ENCODE data around the gene PTPRD. TPM values are rescaled to one million over a fixed set of nuclear protein-coding genes. Genes with fewer than 3 reads are reported as not detected.
A peak's percentile ranks its signal among the peaks of the same experiment; 100 is the strongest.

Gene PTPRD
- total RNA-seq, 1 donor from 2014 or later: 6.1 TPM

DNA sequence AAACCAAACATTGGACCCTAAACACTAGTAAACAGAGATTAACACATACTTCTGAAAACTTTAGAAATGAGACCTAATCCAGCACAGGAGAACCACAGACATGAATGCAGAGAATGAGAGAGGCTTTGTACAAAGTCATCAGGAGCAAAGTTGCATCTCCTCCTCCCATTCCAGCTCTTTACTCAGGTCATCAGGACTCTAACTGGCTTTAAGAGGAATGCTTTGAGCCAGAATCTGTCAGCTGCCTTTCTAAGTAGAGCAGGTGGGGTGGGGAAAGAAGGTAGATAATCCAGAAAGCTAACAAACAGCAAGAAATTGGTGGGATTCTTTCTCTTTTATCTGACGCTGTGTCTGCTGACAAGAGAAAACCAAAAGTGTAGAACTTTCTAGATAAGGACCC lies 2230.5 kb downstream of the PTPRD start:
- intact Hi-C loops (cut with micrococcal nuclease): no loop called here
- no peak for ATAC-seq
- DNase-seq: no peak

DNA sequence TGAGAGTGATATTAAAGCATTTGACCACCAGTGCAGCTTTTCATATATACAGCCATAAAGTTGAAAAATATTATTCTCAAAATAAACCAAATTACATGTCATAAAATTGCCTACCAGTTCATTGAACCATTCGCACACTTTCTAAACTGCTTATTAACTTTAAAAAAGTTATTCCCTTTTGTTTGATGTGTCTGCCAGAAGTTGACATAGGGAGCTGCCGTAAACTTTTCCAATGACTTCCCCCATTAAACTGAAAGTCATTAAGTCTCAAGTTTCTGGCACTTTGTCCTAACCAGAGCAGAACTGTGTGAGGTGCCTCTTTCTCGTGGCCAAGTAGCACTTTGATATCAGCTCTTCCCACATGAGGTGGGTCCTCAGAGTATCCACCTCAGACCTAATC lies 2231.2 kb downstream of the PTPRD start:
- DNase-seq: no peak
- ATAC-seq: no peak
- intact Hi-C loops (cut with micrococcal nuclease): no loop called here

DNA sequence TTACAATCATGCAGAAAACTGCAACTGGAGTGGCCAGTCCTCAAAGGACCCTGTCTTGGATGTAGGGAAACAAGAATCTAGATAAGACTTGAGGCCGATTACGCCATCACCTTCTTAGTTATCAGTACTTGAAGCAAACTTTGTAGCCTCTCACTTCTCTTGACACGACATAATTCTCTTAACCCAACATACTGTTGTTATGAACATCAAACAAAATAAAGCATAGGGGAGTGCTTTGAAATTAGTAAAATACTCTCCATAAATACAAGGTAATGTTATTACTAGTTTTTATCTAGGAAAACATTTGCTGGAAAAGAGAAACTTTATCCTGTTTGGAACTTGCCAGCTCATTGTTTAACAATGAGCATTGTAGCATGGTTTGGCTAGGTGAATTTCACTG lies 2238.3 kb downstream of the PTPRD start:
- intact Hi-C loops (cut with micrococcal nuclease): no loop called here
- no peak for ATAC-seq
- DNase-seq: no peak

GRCh38 chr9:8371686-8372085 lies 2241.1 kb downstream of the PTPRD start:
- intact Hi-C loops (cut with micrococcal nuclease): no loop called here
- DNase-seq (no peak), ATAC-seq (no peak)

- DNase-seq (no peak), ATAC-seq (peak; percentile 72)
- intact Hi-C loops (cut with micrococcal nuclease): no loop called here
Observed at GRCh38 chr9:8366161-8366926, 2246.5 kb downstream of the PTPRD start.

DNA sequence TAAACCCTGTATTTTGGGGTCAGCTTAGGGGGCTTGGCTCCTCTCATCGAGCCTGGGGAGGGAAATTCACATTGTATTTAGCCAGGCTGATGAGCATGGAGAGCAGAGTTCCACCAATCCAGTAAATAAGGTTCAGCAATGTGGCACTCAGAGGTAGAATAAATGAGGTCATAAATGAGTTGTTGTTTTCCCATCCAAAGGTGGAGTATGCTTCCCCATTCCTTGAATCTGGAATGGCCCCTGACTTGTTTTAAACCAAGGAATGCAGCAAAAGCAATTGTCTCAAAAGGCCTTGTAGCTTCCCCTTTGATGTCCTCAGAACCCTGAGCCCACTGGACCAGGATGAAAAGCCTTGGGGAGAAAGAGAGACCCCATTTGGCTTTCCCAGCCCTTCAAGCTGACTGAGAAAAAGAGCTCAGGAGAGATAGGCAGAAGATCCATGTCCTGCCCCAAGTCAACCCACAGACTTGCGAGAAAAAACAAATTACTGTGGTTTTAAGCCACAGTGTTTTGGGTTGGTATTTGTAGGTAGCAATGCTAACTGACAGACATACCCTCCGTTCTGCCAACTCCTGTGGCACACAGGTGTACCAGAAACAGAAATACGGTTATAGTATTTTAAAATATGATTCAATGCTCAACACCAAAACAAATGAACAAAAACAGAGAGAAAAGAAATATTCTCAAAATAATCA lies 2247.2 kb downstream of the PTPRD start:
- intact Hi-C loops (cut with micrococcal nuclease): no loop called here

DNA sequence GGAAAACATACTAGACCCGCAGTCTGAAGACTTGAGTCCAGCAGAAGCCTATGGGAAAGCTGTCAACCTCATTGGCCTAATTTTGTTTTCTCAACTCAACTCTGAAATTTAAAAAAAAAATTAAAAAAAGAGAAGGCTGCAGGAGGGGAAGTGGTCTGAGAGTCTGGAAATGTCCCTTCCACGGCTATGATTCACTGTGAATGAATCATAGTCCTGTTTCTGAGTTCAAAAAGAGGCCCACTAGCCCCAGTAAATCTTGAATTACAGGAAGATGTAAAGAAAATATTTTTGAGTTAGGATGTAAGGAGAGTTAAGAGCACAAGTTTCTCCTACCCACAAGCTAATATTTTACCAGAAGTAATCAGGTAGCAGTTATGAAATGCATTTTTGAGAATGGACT lies 2247.8 kb downstream of the PTPRD start:
- ATAC-seq (no peak), DNase-seq (no peak)
- intact Hi-C loops (cut with micrococcal nuclease): no loop called here

More for the DNA sequence above, 2247.2 kb downstream of the PTPRD start:
- no peak for ATAC-seq
- DNase-seq: no peak

DNA sequence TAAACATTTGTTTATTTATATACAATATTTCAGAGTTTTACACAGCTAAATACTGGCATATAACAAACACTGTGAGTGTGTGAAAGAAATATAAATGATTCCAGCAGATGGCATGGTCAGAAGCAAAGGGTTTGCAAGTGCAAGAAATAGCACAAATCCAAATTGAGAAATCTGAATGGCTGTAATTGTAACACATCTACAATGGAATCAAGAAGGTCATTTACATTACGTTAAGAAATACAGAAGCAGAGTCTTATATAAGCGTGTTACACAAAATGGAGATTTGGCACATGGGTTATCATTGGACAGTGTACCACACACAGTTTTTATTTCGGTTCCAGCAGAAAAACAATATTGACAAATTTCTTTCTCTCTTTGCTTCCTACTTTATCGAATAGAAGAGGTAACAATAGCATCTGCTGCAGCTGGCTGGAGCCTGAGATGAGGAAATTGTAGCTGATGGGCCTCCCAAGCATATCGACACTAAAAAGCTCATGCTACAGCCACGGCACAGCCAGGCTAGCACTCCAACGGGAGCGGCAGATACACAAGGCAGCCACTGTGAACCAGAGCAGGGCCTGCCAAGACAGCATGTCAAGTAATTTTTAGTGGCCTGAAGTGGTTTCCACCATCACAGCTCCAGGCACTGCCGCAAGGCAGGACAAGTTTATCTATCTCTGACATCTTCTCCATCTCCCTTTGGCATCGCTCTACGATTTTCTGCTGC lies 2248.6 kb downstream of the PTPRD start:
- DNase-seq: no peak
- intact Hi-C loops (cut with micrococcal nuclease): no loop called here
- ATAC-seq: peak; percentile 42

DNA sequence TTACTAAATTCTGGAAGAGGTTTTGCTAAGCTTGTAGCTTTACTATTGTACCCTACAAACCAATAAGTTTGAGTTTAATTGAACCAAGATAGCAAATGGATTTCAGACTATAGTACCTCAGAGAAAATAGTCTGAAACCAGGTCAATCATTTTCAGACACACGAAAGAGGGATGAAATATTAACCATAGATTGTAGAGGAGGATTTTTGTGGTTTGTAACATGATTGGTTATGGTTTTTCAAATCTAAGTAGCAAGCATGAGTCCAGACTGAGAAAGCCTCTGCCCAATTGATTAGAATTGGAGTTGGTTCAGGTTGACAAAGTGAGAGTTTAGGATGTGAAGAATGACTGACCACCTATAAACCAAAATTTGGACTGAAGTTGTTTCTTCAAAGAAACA lies 2250.6 kb downstream of the PTPRD start:
- ATAC-seq: no peak
- DNase-seq: no peak
- intact Hi-C loops (cut with micrococcal nuclease): no loop called here

GRCh38 chr9:8361364-8361763 lies 2251.4 kb downstream of the PTPRD start:
- ATAC-seq (no peak), DNase-seq (no peak)
- intact Hi-C loops (cut with micrococcal nuclease): no loop called here

DNA sequence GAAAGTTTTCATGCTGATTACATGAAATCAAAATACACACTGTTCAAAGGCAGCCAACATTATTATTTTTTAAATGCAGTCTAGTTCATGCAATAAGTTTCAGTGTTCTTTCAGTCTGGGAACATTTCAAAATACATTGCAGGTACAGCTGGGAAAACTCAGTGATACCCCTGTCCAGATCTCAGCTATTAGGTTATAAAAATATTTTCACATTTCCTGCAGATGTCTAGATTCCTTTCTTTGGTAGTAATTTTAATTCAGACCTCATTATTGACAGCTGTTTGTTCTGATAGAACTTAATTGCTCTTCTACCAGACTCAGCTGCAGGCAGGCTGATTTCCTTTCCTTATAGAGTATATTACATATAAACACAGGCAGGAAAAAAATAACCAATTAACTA lies 2256.4 kb downstream of the PTPRD start:
- no peak for ATAC-seq
- no peak for DNase-seq
- intact Hi-C loops (cut with micrococcal nuclease): no loop called here

- DNase-seq: no peak
- ATAC-seq: no peak
- intact Hi-C loops (cut with micrococcal nuclease): no loop called here
Observed at GRCh38 chr9:8351436-8351835, 2261.4 kb downstream of the PTPRD start.

- no peak for DNase-seq
- ATAC-seq: no peak
- intact Hi-C loops (cut with micrococcal nuclease): no loop called here
Observed at GRCh38 chr9:8349901-8350300, 2262.9 kb downstream of the PTPRD start.

DNA sequence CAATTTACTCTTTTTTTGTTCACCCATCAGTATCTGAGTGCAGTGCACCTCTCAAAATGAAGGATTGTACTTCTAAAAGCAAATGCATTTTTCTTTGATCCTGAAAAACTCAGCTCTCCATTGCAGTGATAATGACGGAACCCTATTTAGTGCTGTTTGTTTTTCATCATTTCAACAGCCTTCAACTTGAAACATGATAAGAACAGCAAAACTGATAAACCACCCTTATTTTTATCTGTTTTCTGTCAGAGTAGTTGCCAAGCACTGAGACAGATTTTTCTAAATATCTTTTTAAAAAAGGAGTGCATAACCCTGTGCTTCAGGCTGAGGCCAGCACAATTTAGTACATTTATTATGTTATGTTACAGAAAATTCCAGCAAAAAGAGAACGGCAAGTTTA lies 2263.4 kb downstream of the PTPRD start:
- intact Hi-C loops (cut with micrococcal nuclease): no loop called here
- ATAC-seq (no peak), DNase-seq (no peak)

DNA sequence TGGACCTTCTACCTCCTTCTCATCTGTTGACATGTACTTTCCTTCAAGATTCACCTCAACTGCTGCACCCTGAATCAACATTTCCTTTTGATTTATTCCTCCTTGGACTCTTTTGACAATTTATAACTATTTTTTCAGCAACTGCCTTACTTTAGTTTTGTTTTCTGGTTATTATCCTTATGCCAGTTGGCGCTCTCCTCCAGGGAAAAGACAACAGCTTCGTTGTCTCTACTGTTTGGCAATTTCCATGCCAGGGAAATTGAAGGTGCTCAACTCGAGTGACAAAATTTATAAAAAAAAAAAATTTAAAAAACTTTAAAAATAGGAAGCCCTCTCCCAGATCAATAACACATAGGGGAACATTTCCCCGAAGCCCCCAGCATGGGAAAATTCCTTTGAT lies 2264.0 kb downstream of the PTPRD start:
- intact Hi-C loops (cut with micrococcal nuclease): no loop called here
- ATAC-seq: no peak
- no peak for DNase-seq

- DNase-seq (no peak), ATAC-seq (no peak)
- intact Hi-C loops (cut with micrococcal nuclease): no loop called here
Observed at GRCh38 chr9:8346296-8346695, 2266.5 kb downstream of the PTPRD start.

DNA sequence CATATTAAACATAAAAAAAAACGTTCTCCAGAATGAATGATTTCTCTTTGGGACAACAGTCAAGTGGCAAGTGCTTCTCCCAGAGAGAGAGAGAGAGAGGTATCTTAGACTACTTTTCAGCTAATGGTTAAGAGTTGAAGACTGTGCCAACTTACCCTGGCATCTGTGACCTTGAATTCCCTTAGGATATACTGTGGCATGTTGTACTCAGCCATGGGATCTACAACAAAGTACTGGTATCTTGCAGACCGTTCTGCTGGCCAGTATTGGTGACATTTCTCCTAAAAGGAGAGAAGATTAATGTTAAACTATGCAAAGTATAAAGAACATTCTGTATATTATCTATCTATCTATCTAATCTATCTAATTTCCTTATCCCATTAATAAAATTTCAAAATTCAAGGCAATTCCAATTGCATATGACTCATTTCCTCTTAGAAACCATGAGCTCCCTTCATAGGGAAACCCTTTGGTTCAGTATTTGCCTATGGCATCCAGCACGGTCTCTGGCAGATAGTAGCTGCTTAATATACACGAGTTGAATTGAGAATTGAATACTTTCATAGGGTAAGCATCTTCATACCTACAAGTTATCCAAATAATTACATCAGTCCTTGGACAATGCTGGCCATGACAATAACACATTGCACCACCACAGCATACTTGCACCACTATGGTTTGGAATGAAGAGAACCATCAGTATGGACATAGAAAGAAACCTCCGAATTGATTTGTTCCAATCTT lies 2273.9 kb downstream of the PTPRD start:
- ATAC-seq (peak; percentile 69), DNase-seq (no peak)
- intact Hi-C loops (cut with micrococcal nuclease): no loop called here

DNA sequence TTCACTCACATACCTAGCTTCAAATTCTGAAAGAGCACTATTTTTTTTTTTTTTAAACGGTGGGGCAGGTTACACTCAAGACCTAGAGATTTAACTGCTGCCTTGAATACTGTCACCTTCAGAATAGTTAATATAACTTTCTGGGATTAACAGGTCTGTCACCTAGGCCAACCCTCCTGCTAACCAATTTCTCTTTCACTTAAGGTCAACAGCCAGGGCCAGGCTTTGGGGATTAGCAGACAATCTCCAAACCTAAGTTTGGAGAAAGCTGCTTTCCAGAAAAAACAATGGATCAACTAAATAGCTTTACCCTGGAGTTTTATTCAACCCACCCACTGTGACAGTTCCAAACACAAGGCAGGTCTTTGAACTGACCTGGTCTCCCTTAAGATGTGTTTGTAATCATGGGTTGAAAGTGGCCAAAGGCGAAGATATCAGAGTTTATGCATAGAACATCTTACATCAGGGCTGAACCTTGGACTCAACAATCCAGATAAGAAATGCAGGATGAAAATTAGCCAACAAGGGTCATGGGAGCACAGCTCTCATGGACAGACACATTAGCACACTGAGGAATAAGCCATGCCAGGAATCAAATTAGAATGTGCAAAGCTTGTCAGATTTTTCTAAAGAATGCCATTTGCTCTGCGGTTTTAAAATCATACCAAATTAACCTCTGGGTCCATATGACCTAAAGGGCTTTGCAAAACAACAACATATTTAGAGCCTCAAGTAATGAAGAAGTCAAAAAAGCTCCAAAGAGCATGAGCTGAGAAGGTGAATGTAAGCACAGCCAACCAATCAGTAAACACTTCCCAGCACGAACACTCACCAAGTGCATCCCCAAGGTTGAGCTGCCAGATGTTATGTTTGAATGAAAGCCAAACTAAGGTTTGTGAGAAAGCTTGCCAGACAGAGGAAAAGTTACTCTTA lies 2274.7 kb downstream of the PTPRD start:
- DNase-seq (no peak), ATAC-seq (peak; percentile 94)
- intact Hi-C loops (cut with micrococcal nuclease): no loop called here

- intact Hi-C loops (cut with micrococcal nuclease): no loop called here
- no peak for DNase-seq
- no peak for ATAC-seq
Observed at GRCh38 chr9:8332871-8333270, 2279.9 kb downstream of the PTPRD start.

All from left ventricle myocardium superior (tissue), 1 donor.